Right renal pelvis (tissue), 4 donors: ENCODE measurements around the gene AMMECR1. TPM values are rescaled to one million over a fixed set of nuclear protein-coding genes. Genes with fewer than 3 reads are reported as not detected.
"Not testable (repeated sequence)": the region's sequence is repeated elsewhere in the genome, so short reads cannot be mapped to it uniquely, and the experiment has no call there.

Source experiments
- DNase-seq, 4 donors: peaks; one replicate each; pipeline ENCODE4 v3.0.0-alpha.2; 2013; ENCODE audit warnings: low read depth in 4 of 4, low spot score in 3 of 4, missing footprints in 1 of 4
- polyA plus RNA-seq, 4 donors: library from polyadenylated mRNA; unstranded; fragments of 120-200 nt; gene quantifications; one replicate each; pipeline ENCODE4 v1.2.1, GENCODE V29; 2013; ENCODE audit not compliant: insufficient read length in 4 of 4

The AMMECR1 gene
- polyA plus RNA-seq, 4 donors, result 17.9 to 21.2 (median 20.1) TPM

DNA sequence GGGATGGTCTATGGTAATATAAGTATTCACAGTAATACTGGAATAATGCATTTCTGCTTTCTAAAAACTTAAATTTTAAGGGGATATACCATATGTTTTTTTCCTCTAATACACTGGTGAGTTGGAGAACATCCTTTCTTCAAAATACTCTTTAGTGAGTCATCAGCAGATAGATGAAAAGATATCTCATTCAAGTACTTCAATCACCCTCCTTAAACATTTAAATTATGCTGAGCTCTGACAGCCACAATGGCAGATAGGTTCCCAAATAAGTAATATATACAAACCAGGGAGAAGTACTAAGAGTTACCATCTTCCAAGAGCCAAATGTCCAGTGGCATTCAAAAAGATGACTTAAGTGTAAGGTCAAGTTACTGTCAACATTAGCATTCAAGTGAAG, 52.2 kb downstream of the AMMECR1 start:
- no peak for DNase-seq

- no peak for DNase-seq
Measured at GRCh38 chrX:110259117-110259516, 58.8 kb downstream of the AMMECR1 start.

GRCh38 chrX:110258552-110258951, 59.3 kb downstream of the AMMECR1 start:
- no peak for DNase-seq

- no peak for DNase-seq
Measured at GRCh38 chrX:110257889-110258288, 60.0 kb downstream of the AMMECR1 start.

- no peak for DNase-seq
Measured at GRCh38 chrX:110252711-110253110, 65.2 kb downstream of the AMMECR1 start.

DNA sequence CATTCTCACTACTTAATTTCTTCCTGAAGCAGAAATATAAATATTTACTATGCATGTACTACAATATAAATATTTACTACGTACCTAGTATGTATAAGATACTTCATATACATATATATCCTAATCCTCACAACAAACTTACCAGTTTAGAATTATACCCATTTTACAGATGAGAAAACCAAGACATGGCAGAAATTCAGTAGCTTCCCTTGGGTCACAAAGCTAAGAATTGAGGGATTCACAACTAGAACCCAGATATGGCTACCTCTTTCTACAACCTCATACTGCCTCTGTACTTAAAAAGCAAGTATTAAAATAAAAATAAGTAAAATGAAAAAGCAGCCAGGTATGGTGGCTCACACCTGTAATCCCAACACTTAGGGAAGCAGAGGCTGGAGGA, 65.9 kb downstream of the AMMECR1 start:
- DNase-seq, result no peak

DNA sequence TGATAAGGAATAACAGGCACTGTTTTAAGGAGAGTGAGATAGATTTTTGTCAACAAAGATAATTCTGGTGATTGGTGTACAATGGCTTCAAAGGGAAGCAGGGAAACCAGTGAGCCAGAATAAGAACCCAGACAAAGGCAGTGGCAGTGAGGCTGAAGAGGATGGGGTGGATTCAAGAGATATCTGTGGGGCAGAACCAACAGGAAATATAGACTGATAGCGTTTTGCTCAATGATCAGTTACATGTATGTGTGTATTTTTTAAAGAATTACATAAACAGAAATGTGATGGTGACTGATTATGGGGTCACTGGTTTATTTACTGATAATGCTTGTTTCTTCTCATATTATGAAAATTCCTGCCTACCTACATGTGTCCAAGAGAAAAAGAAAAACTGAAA, 66.4 kb downstream of the AMMECR1 start:
- no peak for DNase-seq

DNA sequence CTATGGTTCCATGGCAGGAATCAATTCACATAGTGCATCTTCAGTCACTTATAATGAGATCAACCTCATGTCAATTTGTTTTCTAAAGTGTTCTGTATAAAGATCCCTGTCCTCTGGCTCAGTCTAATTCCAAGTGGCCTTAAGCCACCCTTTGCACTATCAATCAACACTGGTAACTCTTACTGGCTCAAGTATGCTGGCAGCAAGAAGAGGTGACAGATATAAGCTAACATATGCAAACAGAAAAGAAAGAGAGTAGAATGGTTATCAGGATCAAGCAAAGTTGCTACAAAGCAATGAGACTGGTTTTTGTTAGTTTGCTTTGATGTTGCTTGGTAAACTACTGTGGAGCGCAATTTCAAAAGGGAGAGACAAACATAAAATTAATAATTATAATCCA, 67.0 kb downstream of the AMMECR1 start:
- DNase-seq, result no peak

- DNase-seq, result no peak
Measured at GRCh38 chrX:110248578-110248977, 69.3 kb downstream of the AMMECR1 start.

DNA sequence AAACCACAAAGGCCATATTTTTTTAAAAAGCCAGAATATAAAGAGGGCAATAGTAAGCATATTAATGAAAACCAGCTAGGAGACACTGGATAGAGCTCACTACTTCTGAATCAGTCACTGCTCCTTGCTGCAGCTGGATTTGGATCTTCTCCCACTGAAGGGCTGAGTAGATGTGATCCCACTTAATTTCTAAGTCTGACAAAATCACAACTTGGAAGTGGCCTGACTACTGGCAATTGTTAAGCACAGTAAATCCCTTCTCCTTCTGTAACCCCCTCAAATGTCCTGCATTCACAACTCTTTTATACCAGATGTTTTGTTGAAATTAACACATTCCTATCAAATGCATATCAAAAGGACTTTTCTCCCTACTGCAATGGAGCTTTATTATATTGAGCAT, 72.9 kb downstream of the AMMECR1 start:
- DNase-seq, result no peak

DNA sequence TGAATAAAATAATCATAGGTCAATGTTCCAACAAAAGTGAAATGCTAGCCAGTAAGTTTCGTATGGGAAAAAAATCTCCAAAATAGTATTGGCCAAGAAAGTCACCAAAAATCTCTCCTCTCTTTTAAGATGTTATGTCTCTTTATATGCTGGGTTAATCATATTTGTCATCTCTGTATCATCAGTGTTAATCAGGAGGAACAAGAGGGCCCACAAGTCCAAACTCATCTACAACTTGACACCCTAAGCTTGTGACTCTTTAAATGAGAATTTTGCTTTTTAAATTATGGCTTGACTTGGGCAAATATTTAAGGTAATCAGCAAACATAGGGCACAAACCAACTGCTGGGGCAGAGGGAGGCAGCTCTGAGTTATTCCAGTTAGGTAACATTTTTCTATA, 75.5 kb downstream of the AMMECR1 start:
- DNase-seq, result no peak

DNA sequence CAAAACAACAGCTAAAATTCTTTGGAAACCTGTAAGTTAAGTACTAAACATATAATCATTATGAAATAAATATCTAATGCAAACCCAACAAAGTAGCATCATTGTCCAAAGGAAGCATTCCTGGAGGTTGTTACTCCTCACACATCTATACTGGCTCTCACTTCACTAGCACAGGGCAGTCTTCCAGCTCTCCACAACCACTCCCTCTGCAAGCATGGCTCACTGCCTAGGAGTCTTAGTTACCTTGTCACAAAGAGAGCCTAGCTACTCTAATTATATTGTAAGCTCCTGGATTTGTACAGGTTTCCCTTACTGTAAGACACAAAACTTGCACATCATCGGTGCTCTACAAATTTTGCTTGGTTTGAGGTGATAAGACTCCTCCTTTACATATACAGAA, 76.1 kb downstream of the AMMECR1 start:
- no peak for DNase-seq

DNA sequence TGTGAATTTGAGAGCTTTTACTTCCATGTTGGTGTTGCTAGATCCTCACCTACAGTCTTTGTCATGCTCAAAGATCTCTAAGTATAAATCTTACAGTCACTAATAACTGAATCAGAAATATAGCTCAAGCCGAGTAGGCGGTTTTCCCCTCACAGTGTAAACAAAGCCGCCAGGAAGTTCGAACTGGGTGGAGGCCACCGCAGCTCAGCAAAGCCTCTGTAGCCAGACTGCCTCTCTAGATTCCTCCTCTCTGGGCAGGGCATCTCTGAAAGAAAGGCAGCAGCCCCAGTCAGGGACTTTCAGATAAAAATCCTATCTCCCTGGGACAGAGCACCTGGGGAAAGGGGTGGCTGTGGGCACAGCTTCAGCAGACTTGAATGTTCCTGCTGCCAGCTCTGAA, 79.6 kb downstream of the AMMECR1 start:
- not testable (repeated sequence) for DNase-seq

DNA sequence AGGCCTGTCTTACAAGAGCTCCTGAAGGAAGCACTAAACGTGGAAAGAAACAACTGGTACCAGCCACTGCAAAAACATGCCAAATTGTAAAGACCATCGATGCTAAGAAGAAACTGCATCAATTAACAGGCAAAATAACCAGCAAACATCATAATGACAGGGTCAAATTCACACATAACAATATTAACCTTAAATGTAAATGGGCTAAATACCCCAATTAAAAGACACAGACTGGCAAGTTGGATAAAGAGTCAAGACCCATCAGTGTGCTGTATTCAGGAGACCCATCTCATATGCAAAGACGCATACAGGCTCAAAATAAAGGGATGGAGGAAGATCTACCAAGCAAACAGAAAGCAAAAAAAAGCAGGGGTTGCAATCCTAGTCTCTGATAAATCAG, 86.4 kb downstream of the AMMECR1 start:
- DNase-seq, result not testable (repeated sequence)

DNA sequence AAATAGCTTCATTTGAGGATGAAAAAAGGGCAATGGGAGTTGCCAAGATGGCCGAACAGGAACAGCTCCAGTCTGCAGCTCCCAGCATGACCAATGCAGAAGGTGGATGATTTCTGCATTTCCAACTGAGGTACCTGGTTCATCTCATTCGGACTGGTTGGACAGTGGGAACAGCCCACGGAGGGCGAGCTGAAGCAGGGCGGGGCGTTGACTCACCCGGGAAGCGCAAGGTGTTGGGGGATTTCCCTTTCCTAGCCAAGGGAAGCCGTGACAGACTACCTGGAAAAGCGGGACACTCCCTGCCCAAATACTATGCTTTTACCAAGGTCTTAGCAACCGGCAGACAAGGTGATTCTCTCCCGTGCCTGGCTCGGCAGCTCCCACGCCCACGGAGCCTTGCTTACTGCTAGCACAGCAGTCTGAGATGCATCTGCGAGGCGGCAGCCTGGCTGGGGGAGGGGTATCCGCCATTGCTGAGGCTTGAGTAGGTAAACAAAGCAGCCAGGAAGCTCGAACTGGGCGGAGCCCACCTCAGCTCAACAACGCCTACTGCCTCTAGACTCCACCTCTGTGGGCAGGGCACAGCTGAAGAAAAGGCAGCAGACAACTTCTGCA, 88.3 kb downstream of the AMMECR1 start:
- not testable (repeated sequence) for DNase-seq

DNA sequence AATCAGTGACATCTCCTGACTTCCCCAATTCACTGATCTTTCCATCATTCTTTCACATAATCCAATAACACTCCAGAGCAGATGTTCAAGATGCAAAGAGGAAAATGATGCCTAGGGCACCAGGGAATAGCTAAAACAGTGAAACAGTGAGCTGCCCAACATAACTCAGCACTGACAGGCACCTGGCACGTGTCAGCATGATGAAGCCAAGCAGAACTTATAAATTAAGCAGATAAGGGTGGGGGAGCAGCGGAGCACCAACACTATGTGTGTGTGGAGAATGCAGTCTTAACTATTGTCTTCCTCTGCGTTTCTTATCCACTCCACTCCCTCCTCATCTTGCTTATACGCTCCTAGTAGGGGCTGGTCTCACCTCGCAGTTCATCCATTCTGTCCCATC, 89.4 kb downstream of the AMMECR1 start:
- no peak for DNase-seq

- DNase-seq, result no peak
Measured at GRCh38 chrX:110226931-110227330, 91.0 kb downstream of the AMMECR1 start.

- no peak for DNase-seq
Measured at GRCh38 chrX:110224926-110225617, 92.8 kb downstream of the AMMECR1 start.

- no peak for DNase-seq
Measured at GRCh38 chrX:110222497-110223257, 95.2 kb downstream of the AMMECR1 start.

DNA sequence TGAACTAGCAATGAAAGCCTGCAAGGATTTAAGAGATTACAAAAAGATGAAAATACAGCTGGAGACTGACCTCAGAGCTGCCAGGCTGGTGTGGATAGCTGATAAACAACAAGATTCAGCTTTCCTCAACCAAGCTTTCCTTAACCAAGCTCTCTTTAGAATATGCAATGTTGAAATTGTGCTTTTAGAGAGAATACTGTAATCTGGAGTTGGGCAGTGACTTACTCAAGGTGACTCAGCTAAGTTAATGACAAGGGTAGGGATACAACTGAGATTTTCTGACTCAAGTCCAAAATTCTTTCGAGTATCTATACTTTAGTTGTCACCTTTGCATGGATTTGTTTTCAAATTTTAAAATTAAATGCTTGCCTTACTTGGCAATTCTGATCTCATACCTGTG, 98.0 kb downstream of the AMMECR1 start:
- DNase-seq, result no peak

DNA sequence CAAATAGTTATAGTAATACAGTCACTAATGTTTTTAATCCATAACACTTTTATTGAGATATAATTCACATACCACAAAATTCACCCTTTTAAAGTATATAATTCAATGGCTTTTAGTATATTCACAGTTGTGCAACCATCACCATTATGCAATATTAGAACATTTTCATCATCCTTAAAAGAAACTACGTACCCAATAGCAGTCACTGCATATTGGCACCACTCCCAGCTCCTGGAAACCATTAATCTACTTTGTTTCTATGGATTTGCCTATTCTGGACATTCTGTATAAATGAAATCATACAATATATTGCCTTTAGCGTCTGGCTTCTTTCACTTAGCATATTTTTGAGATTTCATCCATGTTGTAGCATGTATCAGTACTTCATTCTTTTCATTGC, 99.3 kb downstream of the AMMECR1 start:
- no peak for DNase-seq

DNA sequence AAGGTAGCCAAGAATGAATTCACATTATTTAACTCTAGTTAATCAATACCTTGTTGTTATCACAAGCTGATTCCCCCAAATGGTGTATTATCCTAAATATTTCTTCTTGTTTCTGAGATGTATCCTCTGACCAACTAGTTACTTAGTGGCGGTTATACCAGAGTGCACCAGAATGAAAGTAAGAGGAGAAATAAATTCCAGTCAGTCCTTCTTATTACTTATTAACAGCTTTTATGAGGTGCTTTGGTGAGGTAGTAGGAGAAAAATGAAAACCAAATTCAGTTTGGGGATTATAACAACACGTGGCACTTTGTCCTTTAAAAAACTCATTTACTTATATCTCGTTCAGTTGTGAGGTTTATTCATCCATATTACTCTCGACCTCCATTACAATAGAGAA, 101.9 kb downstream of the AMMECR1 start:
- no peak for DNase-seq
